Astrocyte of the spinal cord (primary cell): Measurements from ENCODE around the gene CHKB.

Source experiments
- DNase-seq: peaks from one replicate; pipeline ENCODE4 v3.0.0; 2011; ENCODE audit warnings: low read depth, low spot score
- H3K4me3 ChIP-seq: 2 replicates; pipeline ENCODE4 v1.5.1; 2011; ENCODE audit warnings: low read depth, mild to moderate bottlenecking, low read length, moderate library complexity
- in situ Hi-C: cut with HindIII; loops from 2 replicates; pipeline ENCODE4 v1.10.0; 2017; ENCODE audit warnings: low sequenced_read_pairs
- TF ChIP-seq, protein P1 (sequence below): IDR thresholded peaks from 2 replicates; pipeline ENCODE4 v1.5.1; 2012; ENCODE audit warnings: low read depth, mild to moderate bottlenecking, low read length, inconsistent platforms

CHKB gene

DNA sequence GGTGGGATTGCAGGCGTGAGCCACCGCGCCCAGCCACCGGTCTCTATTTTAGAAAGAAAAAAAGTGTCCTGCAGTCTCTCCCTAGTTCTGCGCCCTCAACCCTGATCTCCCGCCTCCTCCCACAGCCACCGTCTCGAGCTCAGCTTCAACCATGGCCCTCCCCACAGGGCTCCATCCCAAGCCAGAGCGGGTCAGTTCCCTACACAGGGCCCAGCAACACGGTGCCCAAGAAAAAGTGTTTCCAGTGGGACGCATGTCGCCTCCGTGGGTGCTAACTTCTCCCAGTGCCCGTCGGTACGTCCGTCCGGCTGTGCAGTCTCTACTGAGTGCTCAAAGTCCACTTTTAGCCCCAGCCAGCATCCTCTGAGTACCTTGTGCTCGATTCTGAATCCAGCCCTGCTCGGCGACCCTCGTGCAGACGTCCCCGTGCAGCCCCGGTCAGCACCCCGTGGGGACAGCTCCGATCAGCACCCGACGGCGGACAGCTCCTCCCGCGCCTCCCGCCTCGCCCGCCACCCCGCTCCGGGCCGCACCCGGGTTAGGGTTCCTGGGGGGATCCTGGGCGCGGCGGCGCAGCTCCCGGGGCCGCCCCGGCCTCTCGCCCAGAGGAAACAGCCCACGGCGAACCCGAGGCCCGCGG is 17.3 kb upstream of the CHKB start:
- no peak for DNase-seq
- TF ChIP-seq, protein P1, sequence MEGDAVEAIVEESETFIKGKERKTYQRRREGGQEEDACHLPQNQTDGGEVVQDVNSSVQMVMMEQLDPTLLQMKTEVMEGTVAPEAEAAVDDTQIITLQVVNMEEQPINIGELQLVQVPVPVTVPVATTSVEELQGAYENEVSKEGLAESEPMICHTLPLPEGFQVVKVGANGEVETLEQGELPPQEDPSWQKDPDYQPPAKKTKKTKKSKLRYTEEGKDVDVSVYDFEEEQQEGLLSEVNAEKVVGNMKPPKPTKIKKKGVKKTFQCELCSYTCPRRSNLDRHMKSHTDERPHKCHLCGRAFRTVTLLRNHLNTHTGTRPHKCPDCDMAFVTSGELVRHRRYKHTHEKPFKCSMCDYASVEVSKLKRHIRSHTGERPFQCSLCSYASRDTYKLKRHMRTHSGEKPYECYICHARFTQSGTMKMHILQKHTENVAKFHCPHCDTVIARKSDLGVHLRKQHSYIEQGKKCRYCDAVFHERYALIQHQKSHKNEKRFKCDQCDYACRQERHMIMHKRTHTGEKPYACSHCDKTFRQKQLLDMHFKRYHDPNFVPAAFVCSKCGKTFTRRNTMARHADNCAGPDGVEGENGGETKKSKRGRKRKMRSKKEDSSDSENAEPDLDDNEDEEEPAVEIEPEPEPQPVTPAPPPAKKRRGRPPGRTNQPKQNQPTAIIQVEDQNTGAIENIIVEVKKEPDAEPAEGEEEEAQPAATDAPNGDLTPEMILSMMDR, result no peak
- H3K4me3 ChIP-seq, result no peak overlapping the region
- in situ Hi-C loops, result no loop called here

DNA sequence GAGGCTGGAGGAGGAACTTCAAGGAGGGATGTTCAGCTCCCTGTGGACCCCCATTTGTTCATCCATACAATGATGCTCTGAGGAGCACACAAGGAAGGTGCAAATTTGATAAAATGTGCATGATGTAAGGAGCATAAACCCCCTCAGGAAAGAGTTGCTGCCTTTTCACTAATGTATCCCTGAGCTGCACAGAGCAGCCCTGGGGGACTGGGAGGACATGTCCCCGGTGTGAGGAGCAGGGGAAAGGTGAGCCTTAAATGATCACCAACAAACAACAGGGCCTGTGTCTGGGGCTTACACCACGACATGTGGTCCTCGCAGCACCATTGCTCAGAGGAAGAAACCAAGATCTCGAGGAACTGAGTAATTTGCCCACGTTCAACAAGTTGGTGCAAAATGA is 14.4 kb upstream of the CHKB start:
- TF ChIP-seq, protein P1, result no peak
- in situ Hi-C loops, result no loop called here
- no peak overlapping the region for H3K4me3 ChIP-seq
- no peak for DNase-seq

DNA sequence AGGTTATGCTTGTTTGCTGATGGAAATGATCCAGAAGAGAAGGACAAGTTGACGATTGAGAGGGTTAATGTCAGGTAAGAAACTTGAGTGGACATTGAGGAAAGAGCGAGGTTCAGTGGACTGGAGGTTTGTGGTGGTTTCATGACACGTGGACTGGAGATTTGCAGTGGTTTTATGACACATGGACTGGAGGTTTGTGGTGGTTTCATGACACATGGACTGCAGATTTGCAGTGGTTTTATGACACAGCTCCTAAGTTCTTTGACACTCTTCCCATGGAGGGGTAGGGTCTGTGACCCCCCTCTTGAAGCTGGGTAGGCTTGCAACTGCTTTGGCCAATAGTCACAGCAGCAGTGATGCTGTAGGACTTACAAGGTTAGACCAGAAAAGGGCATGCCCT is 12.5 kb upstream of the CHKB start:
- TF ChIP-seq, protein P1, result no peak
- H3K4me3 ChIP-seq, result no peak overlapping the region
- in situ Hi-C loops, result no loop called here
- DNase-seq, result no peak

DNA sequence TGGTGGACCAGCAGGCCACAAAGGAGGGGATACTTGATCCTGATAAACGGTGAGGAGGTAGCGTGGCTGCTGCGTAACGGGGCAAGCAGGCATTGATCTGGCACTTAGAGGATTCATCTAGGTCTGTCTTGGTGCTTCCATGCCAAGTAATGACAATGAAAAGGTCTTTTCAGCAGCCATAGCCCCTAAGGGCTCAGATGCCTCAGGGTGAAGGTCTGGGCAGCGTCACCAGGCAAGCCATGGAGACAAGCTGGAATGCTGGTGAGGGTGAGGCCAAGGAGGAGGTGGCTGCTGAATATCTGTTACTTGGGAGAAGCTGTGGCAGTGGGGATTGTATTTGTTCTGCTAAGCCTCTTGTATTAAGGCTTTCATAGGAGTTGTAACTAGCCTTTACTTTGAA is 4.8 kb upstream of the CHKB start:
- no peak for DNase-seq
- in situ Hi-C loops, result no loop called here

DNA sequence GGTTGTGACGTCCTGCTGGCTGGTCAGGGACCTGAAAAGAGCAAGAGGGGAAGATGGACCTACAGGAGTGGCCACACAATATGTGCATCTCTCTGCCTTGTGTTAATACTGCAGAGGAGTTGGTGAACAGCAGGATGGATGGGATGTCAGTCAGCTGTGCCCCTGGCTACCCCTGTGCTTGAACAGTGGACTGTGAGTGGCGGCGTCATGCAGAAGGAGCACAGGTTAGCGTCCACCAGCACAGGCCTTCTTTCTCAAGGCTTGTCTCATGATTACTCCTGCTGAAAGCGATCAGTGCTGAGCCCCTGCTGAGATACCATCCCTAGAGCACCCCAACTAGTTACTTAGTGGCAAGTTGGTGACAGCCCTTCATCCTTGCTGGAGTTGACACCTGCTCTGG is 3.8 kb upstream of the CHKB start:
- in situ Hi-C loops, result no loop called here
- H3K4me3 ChIP-seq, result no peak overlapping the region
- TF ChIP-seq, protein P1, result no peak
- no peak for DNase-seq

More for the DNA sequence above, 4.8 kb upstream of the CHKB start:
- H3K4me3 ChIP-seq, result no peak overlapping the region
- TF ChIP-seq, protein P1, result no peak

DNA sequence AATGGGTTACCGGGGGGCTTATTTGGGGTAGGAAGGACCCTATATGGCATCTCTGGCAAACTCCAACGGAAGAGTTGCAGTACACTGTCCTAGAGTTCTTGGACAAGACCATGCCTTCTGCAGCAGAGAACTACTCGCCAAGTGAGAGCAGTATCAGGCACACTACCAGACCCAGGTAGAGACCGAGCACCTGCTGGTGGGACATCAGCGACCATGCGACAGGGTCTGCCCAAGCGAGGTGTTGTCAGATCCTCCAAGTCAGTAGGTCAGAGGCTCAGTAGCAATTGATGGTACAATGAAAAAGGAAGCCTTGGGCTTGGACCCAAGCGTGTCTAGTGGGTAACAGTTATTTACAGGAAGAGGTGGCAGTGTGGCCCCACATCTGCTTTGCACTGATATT is 3.1 kb upstream of the CHKB start:
- in situ Hi-C loops, result no loop called here
- TF ChIP-seq, protein P1, result no peak
- H3K4me3 ChIP-seq, result no peak overlapping the region
- no peak for DNase-seq
